ENCODE results near the gene DAB2IP.

The DAB2IP gene

GRCh38 chr9:121667214-121667613, 15.8 kb downstream of the DAB2IP start:
- no peak for DNase-seq

GRCh38 chr9:121667890-121668289, 16.5 kb downstream of the DAB2IP start:
- DNase-seq: no peak

- no peak for DNase-seq
Observed at GRCh38 chr9:121670431-121670830, 19.0 kb downstream of the DAB2IP start.

- no peak for DNase-seq
Observed at GRCh38 chr9:121671612-121672155, 20.2 kb downstream of the DAB2IP start.

GRCh38 chr9:121672213-121672612, 20.8 kb downstream of the DAB2IP start:
- DNase-seq: no peak

- DNase-seq: no peak
Observed at GRCh38 chr9:121672986-121673385, 21.6 kb downstream of the DAB2IP start.

GRCh38 chr9:121673576-121673975, 22.1 kb downstream of the DAB2IP start:
- no peak for DNase-seq

GRCh38 chr9:121674017-121674416, 22.6 kb downstream of the DAB2IP start:
- DNase-seq: no peak

- no peak for DNase-seq
Observed at GRCh38 chr9:121674952-121675351, 23.5 kb downstream of the DAB2IP start.

- no peak for DNase-seq
Observed at GRCh38 chr9:121675381-121675780, 23.9 kb downstream of the DAB2IP start.

GRCh38 chr9:121675969-121676822, 24.8 kb downstream of the DAB2IP start:
- DNase-seq: no peak

- DNase-seq: no peak
Observed at GRCh38 chr9:121676926-121677325, 25.5 kb downstream of the DAB2IP start.

GRCh38 chr9:121678501-121679022, 27.1 kb downstream of the DAB2IP start:
- DNase-seq: no peak

- no peak for DNase-seq
Observed at GRCh38 chr9:121679901-121680635, 28.6 kb downstream of the DAB2IP start.

- DNase-seq: no peak
Observed at GRCh38 chr9:121681404-121681803, 30.0 kb downstream of the DAB2IP start.

GRCh38 chr9:121682201-121682600, 30.8 kb downstream of the DAB2IP start:
- DNase-seq: no peak

- no peak for DNase-seq
Observed at GRCh38 chr9:121682926-121683515, 31.6 kb downstream of the DAB2IP start.

- no peak for DNase-seq
Observed at GRCh38 chr9:121683652-121684051, 32.2 kb downstream of the DAB2IP start.

GRCh38 chr9:121684381-121685145, 33.1 kb downstream of the DAB2IP start:
- no peak for DNase-seq

- DNase-seq: no peak
Observed at GRCh38 chr9:121685146-121685794, 33.8 kb downstream of the DAB2IP start.

GRCh38 chr9:121685795-121686377, 34.5 kb downstream of the DAB2IP start:
- DNase-seq: no peak
